LNCAP (cell line): ENCODE measurements around the gene COL4A4.

ENCODE experiments used
- CTCF ChIP-seq: fragments of 450-650 bp; IDR thresholded peaks from 2 replicates; pipeline ENCODE4 v1.5.1; 2017; ENCODE audit warnings: mild to moderate bottlenecking

COL4A4 gene

GRCh38 chr2:227004482-227004881 is 159.5 kb downstream of the COL4A4 start:
- no peak for TF ChIP-seq CTCF

- TF ChIP-seq CTCF, result no peak
Observed at GRCh38 chr2:227000123-227000522, 163.9 kb downstream of the COL4A4 start.

GRCh38 chr2:226999661-227000060 is 164.3 kb downstream of the COL4A4 start:
- no peak for TF ChIP-seq CTCF

- TF ChIP-seq CTCF, result no peak
Observed at GRCh38 chr2:226995625-226996041, 168.4 kb downstream of the COL4A4 start.

GRCh38 chr2:226994775-226995174 is 169.2 kb downstream of the COL4A4 start:
- no peak for TF ChIP-seq CTCF

GRCh38 chr2:226993171-226993570 is 170.8 kb downstream of the COL4A4 start:
- TF ChIP-seq CTCF, result no peak

GRCh38 chr2:226991663-226992062 is 172.3 kb downstream of the COL4A4 start:
- no peak for TF ChIP-seq CTCF

GRCh38 chr2:226985583-226985946 is 178.4 kb downstream of the COL4A4 start:
- TF ChIP-seq CTCF, result no peak
